GM12872 (cell line): Measurements from ENCODE around the gene TEX261.

Experiments used
- TF ChIP-seq, protein P1 (sequence below): IDR thresholded peaks from 3 replicates; pipeline ENCODE4 v1.5.1; 2011; ENCODE audit warnings: low read depth, mild to moderate bottlenecking, low read length, moderate library complexity; ENCODE audit not compliant: insufficient read depth

TEX261 gene

DNA sequence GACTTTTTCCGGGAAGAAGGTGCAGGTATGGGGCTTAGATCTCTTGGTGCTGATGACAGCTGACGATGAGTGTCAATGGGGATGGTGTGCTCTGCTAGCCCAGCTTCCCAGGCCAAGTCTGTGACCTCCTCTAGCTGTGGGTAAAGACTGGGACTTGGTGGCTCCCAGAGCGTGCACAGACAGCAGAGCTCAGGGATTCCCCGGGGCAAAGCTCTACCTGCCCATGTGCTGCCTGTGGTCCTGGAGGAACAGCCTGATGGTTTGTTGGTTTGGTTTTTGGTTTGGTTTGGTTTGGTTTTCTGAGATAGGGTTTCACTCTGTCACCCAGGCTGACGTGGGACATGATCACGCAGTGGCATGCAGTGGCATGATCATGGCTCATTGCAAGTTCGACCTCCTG lies 39.8 kb downstream of the TEX261 start:
- TF ChIP-seq, protein P1, sequence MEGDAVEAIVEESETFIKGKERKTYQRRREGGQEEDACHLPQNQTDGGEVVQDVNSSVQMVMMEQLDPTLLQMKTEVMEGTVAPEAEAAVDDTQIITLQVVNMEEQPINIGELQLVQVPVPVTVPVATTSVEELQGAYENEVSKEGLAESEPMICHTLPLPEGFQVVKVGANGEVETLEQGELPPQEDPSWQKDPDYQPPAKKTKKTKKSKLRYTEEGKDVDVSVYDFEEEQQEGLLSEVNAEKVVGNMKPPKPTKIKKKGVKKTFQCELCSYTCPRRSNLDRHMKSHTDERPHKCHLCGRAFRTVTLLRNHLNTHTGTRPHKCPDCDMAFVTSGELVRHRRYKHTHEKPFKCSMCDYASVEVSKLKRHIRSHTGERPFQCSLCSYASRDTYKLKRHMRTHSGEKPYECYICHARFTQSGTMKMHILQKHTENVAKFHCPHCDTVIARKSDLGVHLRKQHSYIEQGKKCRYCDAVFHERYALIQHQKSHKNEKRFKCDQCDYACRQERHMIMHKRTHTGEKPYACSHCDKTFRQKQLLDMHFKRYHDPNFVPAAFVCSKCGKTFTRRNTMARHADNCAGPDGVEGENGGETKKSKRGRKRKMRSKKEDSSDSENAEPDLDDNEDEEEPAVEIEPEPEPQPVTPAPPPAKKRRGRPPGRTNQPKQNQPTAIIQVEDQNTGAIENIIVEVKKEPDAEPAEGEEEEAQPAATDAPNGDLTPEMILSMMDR: no peak

DNA sequence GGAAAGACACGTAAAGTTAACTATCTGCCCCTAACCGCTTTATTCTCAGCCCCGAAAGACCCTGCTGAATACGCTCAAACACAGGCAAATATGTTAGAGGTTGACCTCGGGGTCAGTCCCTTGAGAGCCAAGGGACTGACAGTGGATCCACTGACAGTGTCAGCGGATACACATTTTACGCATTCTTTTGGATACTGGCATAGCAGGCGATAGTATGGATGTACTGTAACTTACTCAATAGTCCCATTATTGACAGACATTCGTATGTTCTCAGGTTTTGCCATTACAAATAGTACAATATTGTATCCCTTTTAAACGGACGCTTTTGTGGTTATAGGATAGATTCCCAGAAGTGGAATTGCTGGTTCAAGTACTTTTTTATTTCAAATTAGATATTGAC lies 45.6 kb downstream of the TEX261 start:
- TF ChIP-seq, protein P1: no peak

DNA sequence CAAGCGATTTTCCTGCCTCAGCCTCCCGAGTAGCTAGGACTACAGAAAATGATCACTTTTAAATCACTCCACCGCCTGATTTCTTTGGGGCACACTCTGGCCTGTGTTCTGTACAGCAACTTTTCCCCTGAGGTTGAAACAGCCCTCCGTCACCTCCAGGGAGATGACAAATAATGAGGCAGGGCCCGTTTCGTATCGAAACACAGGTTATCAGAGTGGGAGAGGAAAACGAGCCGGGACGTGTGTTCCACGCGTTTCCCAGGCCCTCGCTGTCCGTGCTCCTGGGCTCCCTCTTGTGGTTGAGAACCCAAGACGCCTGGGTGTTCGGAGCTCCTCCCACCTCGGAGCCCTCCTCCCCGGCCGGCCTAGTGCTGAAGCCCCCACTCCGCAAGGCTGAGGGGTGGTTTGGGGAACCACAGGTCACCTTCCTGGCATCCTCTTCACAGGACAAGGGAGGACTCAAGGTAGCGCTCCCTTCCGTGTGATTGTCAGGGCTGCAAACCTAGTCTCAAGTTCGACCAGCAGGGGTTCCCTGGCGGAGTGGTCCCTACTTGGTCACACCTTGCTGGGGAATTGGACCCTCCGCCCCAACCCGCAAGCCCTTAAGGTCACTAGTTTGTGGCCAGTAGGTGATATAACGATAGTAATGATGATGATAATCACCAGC lies 46.2 kb downstream of the TEX261 start:
- TF ChIP-seq, protein P1: peak; percentile 95

DNA sequence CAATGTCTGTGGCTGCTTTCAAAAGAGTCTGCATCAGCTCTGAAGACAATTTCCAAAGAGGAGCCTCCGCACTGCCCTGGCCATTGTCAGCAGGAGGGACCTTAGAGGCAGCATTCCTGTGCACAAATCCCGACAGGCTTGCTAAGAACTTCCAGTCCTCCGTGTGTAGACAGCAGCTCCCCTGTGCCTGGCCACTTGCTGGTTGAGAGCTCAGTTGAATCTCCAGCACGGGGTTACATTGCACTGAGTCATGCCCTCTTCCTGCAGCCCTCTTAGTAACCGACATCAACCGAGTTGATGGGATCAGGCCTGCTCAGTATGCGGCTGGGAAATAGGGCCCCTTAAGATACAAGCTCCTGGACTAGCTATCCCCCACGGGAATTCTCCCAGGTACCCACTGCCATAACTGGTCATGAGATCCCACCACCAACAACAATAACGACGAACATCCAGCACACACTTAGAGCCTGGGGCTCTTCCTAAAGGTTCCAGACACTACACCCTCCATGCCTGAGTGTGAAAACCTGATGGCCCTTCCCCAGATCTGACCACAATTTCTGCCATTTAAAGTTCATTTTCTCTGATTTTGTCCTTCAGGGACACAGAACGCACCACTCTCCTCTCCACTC lies 47.0 kb downstream of the TEX261 start:
- TF ChIP-seq, protein P1: no peak

DNA sequence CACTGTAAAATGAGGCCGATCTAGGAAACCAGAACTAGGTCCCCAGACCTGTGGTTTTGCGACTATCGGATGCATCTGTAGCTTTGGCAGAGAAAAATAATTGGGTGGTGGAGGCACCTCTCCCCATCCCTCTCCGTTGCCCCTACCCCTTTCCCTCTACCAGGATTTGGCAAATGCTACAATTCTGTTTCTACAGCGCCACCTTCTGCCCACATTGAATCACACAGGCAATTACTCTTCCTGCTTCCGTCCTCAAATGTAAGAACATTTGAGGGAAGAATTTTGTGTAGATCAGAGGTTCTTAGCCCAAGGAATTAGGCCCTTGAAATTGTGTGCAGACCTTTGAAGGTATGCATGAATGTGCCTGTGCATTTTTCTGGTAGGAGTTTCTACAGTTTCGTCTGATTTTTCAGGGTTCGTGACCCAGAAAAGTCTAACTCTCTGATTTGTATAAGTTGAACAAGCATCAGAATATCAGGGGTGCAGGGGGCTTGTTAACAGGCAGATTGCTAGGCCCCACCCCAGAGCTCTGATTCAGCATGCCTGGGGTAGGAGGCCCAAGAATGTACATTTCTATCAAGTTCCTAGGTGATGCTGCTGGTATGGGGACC lies 47.7 kb downstream of the TEX261 start:
- TF ChIP-seq, protein P1: peak; percentile 74

DNA sequence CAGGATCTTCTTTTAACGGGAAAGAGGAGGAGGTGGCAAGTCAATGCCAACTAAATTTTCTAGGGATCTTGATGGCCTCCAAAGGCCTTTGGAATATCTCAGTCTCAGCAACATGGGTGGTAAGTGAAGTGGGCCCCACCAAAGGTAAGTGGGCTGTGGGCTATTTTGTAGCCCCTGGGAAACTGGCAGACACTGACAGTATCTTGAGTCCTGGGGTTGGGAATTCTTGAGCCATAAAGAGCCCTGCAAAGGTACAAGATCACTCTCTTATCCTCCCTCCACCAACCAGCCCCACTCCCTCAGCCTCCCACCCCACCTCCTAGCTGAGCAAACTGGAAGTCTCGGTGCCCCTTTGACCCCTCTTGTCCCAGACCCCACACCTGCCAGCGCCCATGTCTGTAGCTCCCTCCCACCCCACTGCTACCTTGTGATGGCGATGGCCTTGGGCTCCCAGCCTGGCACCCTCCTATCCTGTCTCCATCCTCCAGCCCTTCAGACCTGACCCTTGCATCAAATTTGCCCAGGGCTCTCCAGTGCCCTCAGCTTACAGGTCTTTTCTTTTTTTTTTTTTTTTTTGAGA lies 50.5 kb downstream of the TEX261 start:
- TF ChIP-seq, protein P1: no peak

DNA sequence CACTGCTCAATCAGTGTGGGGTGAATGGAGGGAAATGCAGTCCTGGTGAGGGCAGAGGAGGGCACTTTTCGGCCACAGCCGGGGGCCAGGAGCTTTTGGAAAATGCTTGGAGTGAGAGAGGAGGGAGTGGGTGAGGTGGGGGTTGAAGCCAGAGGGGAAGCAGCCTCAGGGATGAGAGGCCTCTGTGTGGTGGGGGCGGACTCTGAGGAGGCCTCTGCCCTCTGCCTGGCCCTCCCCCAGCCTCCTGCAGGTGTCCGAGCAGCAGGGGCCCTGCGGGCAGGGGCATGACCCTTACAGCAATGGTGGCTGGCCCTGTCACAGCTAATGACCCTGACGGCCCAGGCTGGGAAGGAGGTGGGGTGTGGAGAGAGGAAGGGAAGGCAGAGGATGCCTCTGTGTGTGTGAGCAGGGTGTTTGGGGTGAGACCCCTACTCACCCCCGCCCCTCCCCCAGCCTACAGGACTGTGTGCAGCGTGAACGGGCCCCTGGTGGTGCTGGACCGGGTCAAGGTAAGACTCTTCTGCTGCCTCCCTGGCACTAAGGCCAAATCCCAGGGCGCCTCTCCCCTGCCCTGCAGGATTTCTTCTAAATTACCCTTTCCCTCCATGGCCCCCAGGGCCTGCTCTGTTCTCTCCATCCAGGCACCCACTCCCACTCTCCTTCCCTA lies 51.3 kb downstream of the TEX261 start:
- TF ChIP-seq, protein P1: no peak
